HG03064 (cell line): ENCODE results near the gene ERMARD.

ENCODE experiments used
- ATAC-seq: cut with Tn5 transposase; IDR thresholded peaks from one replicate; pipeline ENCODE4 v1.9.1; 2021; ENCODE audit warnings: low read depth; ENCODE audit not compliant: unreplicated experiment

Gene ERMARD

GRCh38 chr6:169751242-169752073, at the start of gene ERMARD, which contains the start of gene DYNLT2:
ERMARD (plus strand) TSS chr6:169751622; CDS start chr6:169751658, 36 bp downstream.
DYNLT2 (minus strand) TSS chr6:169751572; CDS start chr6:169751458, 114 bp downstream.
- peak; percentile 95 for ATAC-seq

GRCh38 chr6:169701954-169702839, 49.2 kb upstream of the ERMARD start, which contains the start of the genes C6orf120 and WDR27:
C6orf120 (plus strand) TSS chr6:169702126; CDS start chr6:169702460, 334 bp downstream.
WDR27 (minus strand) TSS chr6:169702029; CDS start chr6:169689005, 13,024 bp downstream.
- peak; percentile 93 for ATAC-seq

GRCh38 chr6:169702840-169703246, 48.6 kb upstream of the ERMARD start:
- ATAC-seq = no peak

- ATAC-seq = no peak
Observed at GRCh38 chr6:169707772-169708171, 43.6 kb upstream of the ERMARD start.

GRCh38 chr6:169709293-169709692, 42.1 kb upstream of the ERMARD start:
- no peak for ATAC-seq

- no peak for ATAC-seq
Observed at GRCh38 chr6:169710009-169710408, 41.4 kb upstream of the ERMARD start.

- ATAC-seq = no peak
Observed at GRCh38 chr6:169714178-169714577, 37.2 kb upstream of the ERMARD start.

- ATAC-seq = no peak
Observed at GRCh38 chr6:169714595-169714994, 36.8 kb upstream of the ERMARD start.

- ATAC-seq = no peak
Observed at GRCh38 chr6:169719117-169719516, 32.3 kb upstream of the ERMARD start.

- no peak for ATAC-seq
Observed at GRCh38 chr6:169720207-169720855, 31.1 kb upstream of the ERMARD start.

GRCh38 chr6:169722362-169723199, 28.8 kb upstream of the ERMARD start:
- ATAC-seq = peak; percentile 24

- peak; percentile 31 for ATAC-seq
Observed at GRCh38 chr6:169723200-169723909, 28.1 kb upstream of the ERMARD start.

- ATAC-seq = peak; percentile 40
Observed at GRCh38 chr6:169723991-169724493, 27.4 kb upstream of the ERMARD start.

GRCh38 chr6:169724494-169725124, 26.8 kb upstream of the ERMARD start, which contains the start of gene PHF10:
PHF10 (minus strand) TSS chr6:169724500; CDS start chr6:169723931, 569 bp downstream.
- peak; percentile 46 for ATAC-seq

GRCh38 chr6:169725125-169726048, 26.0 kb upstream of the ERMARD start:
- peak; percentile 2 for ATAC-seq

- no peak for ATAC-seq
Observed at GRCh38 chr6:169726049-169726400, 25.4 kb upstream of the ERMARD start.

- ATAC-seq = no peak
Observed at GRCh38 chr6:169726963-169727362, 24.5 kb upstream of the ERMARD start.
